Myocyte (in vitro differentiated cells): ENCODE measurements around the gene TMEM63C. TPM values are rescaled to one million over a fixed set of nuclear protein-coding genes. Genes with fewer than 3 reads are reported as not detected.

Source experiments
- DNase-seq: peaks from one replicate; pipeline ENCODE4 v3.0.0-alpha.2; 2012; ENCODE audit warnings: low read depth
- total RNA-seq: library from RNA; depleted of rRNA; stranded (reverse); fragments of >200 nt; gene quantifications from 2 replicates; pipeline ENCODE4 v1.2.3, GENCODE V29; 2014

Gene TMEM63C
- total RNA-seq, 1 donor from 2014 or later, result 0.08 TPM

DNA sequence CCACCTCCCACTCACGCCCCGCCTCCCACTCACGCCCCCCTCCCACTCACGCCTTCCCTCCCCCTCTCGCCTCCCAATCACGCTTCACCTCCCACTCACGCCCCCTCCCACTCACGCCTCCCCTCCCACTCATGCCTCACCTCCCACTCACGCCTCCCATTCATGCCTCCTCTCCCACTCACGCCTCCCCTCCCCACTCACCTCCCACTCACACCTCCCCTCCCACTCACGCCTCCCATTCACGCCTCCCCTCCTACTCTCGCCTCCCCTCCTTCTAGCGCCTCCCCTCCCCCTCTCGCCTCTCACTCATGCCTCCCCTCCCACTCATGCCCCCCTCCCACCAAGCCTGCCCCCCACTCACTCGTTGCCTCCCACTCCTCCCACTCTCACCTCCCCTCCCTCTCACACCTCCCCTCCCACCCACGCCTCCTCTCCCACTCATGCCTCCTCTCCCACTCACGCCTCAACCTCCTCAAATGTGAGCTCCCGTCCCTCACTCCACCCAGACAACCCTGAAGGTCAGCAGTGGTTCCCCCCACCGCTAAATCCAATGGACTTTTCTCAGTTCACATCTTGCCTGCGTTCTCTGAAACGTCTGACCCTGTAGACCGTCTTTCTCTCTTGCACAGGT lies 39.8 kb downstream of the TMEM63C start:
- no peak for DNase-seq

DNA sequence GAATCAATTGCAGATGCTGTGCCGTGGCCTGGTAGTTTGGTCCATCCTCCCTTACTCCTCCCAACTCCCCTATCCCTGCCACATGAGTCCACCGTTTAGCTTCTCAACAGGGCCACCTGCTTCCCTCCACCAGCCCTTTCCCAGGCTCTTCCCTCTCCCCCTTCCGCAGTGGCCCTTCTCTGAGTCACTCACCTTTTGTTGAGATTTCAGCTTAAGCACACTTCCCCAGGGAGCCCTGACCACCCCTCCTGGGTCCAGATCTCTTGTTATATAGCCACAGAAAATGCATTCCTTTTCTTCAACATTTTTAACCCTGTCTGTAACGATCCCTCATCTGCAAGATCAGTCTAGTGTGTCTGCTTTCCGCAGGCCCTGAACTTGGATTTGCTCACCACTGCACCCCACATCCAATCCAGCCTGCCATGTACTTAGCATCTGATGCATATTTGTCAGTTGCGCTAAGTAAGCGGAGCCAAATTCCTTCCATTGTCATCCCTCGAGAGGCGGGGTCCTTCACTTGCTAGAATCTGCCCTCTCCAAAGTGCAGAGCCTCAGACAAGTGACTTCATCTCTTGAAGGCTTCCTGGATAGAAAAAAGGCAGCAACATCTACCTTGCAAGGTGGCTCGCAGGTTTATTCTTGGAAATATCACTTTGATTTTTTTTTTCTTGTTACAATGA lies 41.1 kb downstream of the TMEM63C start:
- DNase-seq, result no peak

DNA sequence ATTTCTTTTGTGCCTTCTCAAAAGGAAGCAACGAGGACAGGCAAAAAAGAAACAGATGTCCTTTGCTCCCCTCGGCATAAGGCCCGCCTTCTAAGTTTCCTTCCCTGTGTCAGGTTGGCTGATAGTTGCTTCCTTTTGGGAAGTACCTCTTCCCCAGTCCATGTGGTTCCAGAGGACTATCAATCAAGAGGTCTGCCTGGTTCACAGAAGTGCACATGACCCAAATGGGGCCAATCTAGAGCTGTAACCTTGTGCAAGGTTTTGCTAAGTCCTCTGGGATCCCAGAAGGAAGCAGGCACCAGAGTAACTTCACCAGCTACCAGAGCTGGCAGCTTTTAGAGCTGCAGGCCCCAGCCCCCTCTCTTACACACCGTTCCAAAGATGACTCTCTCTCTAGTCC lies 42.6 kb downstream of the TMEM63C start:
- no peak for DNase-seq

DNA sequence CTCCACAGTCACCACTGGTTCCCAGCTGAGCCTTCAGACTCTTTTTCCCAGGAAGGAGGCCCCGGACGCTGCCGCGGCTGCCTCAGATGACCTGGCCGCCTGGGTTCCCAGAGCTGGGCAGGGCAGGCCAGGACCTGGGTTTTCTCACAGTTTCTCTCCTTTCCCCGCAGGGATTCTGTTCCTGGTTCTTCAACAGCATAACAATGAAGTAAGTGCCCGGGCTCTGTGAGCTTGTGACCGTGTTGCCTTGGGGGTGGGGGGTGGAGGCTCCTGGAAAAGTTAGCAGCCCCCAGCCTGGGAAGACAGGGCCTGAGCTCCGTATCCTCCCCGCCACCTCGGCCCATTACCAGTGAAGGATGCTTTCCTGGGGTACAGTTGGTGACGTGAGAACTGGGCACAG lies 43.7 kb downstream of the TMEM63C start:
- no peak for DNase-seq

DNA sequence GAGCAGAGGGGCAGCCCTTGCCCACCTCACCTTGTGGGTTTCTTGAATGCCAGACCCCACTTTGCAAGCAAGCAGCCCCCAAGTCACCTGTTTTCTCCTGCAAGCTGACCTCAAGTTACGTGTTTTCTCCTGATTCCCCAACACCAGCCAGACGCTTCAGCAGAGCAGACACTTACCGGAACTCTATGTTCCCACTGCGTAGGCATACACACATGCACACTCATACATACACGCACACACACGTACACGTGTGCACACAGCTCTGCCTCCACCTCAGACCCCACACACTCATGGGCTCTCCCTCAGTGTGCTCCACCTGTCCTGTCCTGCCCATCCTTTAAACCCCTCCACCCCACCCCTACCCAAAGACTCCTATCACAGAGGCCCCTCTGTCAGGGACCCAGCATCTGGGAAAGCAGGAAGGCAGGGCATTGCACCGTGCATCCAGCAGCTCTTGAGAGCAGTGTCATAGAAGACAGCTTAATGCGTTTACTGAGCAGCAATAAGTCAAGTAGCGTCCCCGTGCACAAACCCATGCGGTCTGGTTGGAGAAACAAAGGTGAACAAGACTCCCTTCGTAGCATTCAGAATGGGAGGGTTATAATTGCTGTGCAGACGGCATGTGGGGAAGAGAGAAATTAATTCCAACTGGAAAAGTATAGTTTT lies 44.4 kb downstream of the TMEM63C start:
- DNase-seq, result no peak

DNA sequence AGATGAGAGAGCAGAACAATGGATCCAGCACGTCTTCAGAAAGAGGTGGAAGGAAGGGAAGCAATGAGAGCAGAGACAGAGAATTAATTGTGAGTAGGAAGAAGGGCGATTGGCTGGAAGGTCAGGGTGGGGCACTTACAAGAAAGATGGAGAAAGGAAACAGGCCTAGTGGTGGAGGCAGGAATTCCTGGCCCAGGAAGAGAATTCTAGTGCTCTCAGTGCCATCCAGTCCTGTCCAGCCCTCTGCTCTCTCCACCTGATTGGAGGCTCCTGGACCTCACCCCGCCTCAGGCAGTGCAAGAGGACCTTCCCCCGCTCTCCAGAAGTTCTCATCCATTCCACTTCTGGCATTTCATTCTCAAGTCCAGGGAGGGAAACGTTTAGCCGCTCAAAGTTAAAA lies 46.5 kb downstream of the TMEM63C start:
- DNase-seq, result no peak

DNA sequence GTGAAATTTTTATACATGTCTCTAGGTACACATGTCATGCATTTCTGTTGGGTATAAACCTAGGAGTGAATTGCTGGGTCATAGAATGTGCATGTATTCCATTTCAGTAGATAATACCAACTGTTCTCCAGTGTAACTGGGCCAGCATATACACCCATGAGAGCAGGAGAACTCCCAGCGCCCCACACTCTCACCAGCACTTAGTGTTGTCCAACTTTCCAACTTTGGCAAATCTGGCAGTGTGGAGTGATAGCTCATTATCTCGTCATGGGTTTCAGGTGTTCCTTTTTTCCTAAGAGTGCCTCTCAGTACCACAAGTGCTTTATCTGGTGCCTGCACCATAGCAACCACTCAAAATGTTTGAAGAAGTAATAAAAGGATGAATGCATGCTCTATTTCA lies 49.3 kb downstream of the TMEM63C start:
- DNase-seq, result no peak

DNA sequence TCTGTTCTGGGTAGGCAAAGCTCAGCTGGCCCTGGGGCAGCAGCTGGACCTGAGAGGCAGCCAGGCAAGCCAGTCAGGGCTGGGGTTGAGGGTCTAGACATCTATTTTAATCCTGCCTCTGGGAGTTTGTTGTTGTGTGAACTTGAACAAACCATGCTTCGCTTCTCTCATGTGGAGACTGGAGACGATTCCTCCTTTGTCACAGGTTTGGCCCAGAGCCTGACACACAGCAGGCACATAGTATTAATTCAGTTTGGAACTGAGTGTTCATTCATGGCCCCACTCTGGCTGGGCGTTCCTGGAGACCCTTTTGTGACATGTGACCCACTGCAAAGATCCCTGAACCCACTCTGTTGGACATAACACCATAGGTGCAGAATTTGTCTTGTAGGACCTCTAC lies 50.1 kb downstream of the TMEM63C start:
- no peak for DNase-seq

DNA sequence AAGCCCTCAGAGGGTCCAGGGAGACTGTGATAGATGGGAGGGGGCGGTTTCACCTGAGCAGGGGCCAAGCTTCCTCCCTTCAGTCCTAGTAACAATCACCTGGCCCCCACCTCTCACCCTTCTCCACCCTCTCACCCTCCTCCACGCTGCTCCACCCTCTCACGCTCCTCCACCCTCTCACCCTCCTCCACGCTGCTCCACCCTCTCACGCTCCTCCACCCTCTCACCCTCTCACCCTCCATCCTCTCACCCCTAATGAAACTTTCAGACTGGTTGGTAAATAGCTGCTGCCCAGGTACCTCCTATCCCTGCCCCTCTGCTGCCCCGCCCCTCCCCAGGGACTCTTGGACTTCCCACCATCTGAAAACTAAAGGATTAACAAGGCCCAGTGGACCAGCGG lies 55.2 kb downstream of the TMEM63C start:
- DNase-seq, result no peak

DNA sequence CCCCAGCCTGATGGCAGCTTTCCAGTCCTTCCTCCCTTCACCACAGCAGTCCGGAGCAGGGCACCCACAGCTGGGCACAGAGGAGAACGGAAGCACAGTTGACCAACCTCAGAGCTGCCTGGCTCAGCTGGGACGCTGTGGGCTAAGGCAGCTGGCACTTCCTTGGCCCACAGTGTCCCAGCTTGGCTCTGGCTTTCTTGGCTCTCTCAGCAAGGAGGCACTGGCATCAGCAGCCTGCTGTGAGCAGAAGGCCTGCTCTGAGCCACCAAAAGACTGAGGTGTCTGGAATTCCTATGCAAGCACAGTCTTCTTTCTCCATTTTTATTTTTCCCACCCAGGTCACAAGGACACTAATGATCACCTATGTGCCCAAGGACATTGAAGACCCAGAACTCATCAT lies 56.8 kb downstream of the TMEM63C start:
- DNase-seq, result peak; percentile 3

DNA sequence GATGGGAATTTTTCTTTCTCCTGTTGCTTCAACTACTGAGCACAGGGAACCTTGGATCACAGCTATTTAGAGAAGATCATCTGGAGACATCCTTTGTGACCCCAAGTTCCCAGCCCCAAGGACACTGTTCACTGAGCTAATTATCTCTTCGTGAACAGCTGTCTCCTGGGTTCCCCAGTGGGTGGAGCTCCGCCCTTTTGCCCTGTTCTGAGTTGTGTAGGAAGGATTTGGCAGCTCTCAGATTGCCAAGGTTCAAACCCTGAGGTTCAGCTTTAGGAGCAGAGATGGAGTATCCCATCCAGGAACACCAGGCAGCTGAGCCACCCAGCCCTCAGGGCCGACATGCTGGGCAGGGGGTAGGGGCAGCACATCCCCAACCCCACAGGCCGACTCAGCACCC lies 57.4 kb downstream of the TMEM63C start:
- DNase-seq, result peak; percentile 11

DNA sequence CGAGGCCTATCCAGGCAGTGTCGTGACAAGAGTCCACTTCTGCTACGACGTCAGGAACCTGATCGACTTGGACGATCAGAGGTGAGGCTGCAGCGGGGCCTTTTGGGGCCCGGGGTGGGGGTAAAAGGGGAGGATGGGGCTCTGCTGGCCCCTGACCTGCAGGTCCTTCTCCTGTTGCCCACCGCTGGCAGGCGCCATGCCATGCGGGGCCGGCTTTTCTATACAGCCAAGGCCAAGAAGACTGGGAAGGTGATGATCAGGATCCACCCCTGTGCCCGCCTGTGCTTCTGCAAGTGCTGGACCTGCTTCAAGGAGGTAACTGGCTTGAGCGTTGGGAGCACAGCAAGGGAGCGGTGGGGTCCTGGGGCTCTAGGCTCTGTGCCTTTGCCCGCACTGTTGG lies 57.8 kb downstream of the TMEM63C start:
- DNase-seq, result no peak

DNA sequence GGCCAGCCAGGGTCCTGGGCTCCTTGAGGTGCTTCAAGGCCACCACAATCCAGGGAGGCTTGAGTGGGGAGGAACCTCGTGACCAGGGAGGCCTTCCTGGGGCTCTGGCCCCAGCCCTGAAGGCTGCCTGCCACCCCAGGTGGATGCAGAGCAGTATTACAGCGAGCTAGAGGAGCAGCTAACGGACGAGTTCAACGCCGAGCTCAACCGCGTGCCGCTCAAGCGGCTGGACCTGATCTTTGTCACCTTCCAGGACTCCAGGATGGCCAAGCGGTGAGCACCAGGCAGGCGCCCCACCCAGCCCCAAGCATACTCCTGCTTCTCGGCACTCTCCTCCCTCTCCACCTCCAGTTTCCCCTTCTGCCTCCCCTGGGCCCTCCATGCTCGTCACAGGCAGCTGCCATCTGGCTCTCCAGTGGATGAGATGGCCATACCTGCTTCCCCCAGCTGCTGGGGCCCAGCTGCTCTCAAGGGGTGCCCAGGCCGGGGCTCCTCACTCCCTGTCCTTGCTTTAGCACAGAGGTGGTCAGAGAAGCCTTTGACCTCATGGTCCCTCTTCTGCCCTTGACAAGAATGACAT lies 58.8 kb downstream of the TMEM63C start:
- no peak for DNase-seq

DNA sequence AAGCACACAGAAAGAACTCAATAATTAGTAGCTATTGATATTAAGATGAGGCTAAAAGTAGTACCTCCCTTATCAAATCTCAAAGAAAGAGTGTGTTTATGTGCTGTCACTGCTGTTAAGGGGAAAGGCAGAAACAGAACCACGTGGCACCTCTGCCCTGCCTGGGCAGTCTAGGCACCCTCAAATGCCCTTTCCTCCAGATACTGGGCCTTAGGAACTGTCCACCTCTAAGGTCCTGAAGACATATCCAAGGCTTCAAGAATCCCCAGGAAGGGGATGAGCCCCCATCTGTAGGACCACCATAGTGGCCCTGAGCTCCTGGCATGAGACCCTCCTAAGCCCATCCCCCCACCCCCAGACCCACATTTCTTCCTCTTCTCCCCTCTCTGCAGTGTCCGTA lies 60.4 kb downstream of the TMEM63C start:
- DNase-seq, result peak; percentile 24

DNA sequence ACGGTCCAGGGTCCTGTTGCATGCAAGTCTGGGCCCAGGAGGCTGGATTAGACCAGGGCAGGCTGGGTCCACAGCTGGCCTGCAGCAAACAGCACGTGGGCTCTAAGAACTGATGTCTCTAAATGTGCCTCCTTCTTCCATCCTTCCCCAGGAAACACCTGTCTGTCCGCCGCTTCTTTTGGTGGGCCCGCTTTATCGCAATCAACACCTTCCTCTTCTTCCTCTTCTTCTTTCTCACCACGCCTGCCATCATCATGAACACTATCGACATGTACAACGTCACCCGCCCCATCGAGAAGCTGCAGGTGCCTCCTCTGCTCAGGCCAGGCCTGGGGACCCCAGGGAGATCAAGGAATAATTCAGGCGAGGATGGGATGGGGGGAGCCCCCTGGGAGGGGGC lies 61.2 kb downstream of the TMEM63C start:
- DNase-seq, result no peak

DNA sequence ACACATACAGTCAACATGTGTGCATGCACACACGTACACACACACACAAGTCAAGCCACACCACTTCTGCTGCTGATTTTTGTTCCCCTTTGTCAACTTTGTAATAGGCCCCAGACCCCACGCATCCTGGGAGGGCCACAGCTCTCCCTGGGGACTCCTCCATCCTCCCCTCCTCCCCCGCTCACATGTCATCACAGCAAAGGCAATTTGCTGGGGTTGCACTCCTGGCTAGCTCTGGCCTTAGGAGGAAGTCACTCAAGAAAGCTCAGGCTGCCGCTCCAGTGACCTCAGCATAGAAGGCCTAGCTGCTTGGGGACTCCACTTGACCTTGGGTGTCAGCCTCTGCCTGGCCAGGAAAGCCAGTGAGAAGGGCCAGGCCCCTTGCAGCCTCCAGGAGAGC lies 62.3 kb downstream of the TMEM63C start:
- no peak for DNase-seq

DNA sequence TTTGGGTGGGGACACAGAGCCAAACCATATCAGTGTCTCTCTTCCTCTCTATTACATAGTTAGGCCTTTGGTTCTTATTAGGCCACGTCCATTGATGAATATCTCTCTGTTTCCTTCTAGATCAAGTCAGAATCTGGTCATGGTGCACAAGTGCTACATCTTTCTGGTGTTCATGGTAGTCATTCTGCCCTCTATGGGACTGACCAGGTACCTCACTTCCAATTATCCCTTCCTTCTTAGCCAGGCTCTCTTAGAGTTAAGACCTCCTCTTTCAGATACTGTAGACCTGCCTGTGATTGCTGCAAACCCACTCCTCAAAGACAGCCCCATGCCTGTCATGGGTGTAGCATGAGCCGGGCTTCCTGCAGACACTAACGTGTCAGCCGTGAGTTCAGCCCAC lies 64.2 kb downstream of the TMEM63C start:
- DNase-seq, result no peak

DNA sequence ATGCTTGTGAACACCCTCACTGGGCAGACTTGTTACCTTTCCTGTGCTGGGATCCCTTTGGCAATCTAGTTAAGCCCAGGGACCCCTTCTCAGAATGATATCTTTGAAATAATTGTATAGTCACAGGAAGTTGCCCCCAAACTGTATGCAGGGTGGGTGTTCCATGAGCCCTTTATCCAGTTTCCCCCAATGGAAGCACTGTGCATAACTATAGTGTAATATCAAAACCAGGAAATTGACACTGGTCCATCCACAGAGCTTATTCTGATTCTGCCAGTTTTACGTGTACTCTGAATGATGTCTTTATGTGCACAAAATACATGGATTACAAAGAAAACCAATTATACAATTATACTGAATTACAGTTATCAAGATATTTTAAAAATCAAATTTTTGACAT lies 65.2 kb downstream of the TMEM63C start:
- no peak for DNase-seq

DNA sequence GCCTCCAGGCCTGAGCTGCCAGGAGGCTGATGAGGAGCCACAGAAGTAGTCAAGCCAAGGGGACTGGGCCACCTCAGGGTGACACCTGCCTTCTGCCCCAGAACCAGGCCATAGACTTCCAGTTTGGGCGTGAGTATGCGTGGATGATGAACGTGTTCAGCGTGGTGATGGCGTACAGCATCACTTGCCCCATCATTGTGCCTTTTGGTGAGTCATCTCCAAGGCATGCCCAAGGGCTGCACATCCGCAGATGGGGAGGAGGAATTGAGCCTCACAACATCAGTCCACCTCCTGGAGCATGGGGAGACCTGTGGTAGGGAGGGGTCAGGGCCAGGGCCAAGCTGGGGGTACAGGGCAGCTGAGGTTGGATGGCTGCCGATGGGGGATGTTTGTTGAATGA lies 67.1 kb downstream of the TMEM63C start:
- no peak for DNase-seq

DNA sequence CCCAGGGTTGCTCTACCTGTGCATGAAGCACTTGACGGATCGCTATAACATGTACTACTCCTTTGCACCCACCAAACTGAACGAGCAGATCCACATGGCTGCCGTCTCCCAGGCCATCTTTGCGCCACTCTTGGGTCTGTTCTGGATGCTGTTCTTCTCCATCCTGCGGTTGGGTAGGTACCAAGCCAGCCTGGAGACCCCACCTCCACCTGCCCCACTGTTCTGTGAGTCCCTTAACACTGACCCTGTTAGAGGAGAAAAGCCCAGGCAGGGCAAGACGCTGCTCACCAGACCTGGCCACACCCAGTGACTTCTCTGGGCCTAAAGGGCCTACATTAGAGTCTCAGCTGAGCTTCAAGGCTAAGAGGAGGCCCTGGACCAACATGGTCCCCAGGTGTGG lies 67.7 kb downstream of the TMEM63C start:
- no peak for DNase-seq

DNA sequence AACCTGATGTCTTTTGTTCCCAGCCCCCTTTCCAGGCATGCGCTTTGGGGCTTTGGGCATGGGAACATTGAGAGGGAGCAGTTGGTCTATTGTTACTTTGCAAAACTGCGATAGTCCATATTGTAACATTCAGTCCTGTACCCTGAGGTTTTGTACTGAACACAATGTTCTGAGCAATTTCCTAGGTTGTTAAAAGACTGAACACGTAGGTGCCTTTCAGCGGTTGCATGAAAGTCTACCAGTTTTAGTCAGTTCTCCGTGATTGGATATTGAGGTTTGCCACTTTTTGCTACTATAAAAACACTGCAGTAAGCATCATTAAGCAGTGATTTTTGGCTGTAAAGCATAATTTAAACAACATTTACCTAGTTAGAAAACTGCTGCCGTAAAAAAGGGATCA lies 69.3 kb downstream of the TMEM63C start:
- DNase-seq, result no peak

DNA sequence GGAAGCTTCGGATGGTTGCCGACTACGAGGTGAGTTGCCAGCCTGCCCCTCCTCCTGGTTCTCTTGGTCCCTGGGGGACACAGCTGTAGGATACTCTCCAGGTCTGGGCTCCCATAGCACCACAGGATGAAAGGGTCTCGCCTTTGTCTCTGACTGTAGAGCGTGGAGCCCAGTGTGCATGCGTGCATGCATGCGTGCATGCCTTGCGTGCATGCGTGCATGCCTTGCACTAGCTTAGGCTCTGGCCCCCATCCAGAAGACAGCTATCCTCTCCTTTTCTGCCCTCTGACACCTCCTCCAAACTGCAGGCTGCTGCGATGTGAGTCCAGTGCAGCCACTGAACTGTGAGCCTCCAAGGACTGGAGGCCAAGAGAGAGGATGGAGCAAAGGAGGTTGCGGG lies 70.3 kb downstream of the TMEM63C start:
- no peak for DNase-seq
